MM.1S (cell line): Measurements from ENCODE around the gene SCN3B.

ENCODE experiments used
- DNase-seq: peaks from one replicate; pipeline ENCODE4 v3.0.0-alpha.2; 2015
- H2AFZ ChIP-seq: fragments of 300-600 bp; sonication (generic); 2 replicates; pipeline ENCODE4 v1.6.0; 2016; ENCODE audit warnings: antibody characterized with exemption, low read length
- H3F3A ChIP-seq: fragments of 300-600 bp; sonication (generic); 2 replicates; pipeline ENCODE4 v1.6.1; 2016; ENCODE audit warnings: mild to moderate bottlenecking, antibody characterized with exemption, low read length, moderate library complexity, mixed read lengths; ENCODE audit not compliant: insufficient read depth
- H3K27ac ChIP-seq: fragments of 300-600 bp; sonication (generic); 2 replicates; pipeline ENCODE4 v1.5.1; 2016; ENCODE audit warnings: mild to moderate bottlenecking, low read length
- H3K27me3 ChIP-seq: fragments of 300-600 bp; sonication (generic); replicated peaks from 2 replicates; pipeline ENCODE4 v1.6.0; 2016; ENCODE audit warnings: low read length; ENCODE audit not compliant: insufficient read depth
- H3K36me3 ChIP-seq: fragments of 300-600 bp; sonication (generic); replicated peaks from 2 replicates; pipeline ENCODE4 v1.6.1; 2016; ENCODE audit warnings: mild to moderate bottlenecking, low read length, mixed read lengths; ENCODE audit not compliant: insufficient read depth
- H3K4me1 ChIP-seq: fragments of 300-600 bp; sonication (generic); 2 replicates; pipeline ENCODE4 v1.6.1; 2016; ENCODE audit warnings: low read length, mixed read lengths
- H3K4me2 ChIP-seq: fragments of 300-600 bp; sonication (generic); 2 replicates; pipeline ENCODE4 v1.6.0; 2016; ENCODE audit warnings: low read depth, low read length
- H3K4me3 ChIP-seq: fragments of 300-600 bp; sonication (generic); 2 replicates; pipeline ENCODE4 v1.5.1; 2016; ENCODE audit warnings: low read length, mixed read lengths
- H3K79me2 ChIP-seq: fragments of 300-600 bp; sonication (generic); 2 replicates; pipeline ENCODE4 v1.6.1; 2016; ENCODE audit warnings: mixed run types, low read length, mixed read lengths
- H3K9ac ChIP-seq: fragments of 300-600 bp; sonication (generic); 2 replicates; pipeline ENCODE4 v1.6.1; 2016; ENCODE audit warnings: low read length, mixed read lengths
- H3K9me2 ChIP-seq: fragments of 300-600 bp; sonication (generic); replicated peaks from 2 replicates; pipeline ENCODE4 v1.6.1; 2016; ENCODE audit warnings: mild to moderate bottlenecking, low read length, mixed read lengths; ENCODE audit not compliant: insufficient read depth
- H3K9me3 ChIP-seq: fragments of 300-600 bp; sonication (generic); replicated peaks from 2 replicates; pipeline ENCODE4 v1.6.1; 2016; ENCODE audit warnings: mild to moderate bottlenecking, low read length, mixed read lengths; ENCODE audit not compliant: insufficient read depth
- H4K20me1 ChIP-seq: fragments of 300-600 bp; sonication (generic); 2 replicates; pipeline ENCODE4 v1.6.1; 2016; ENCODE audit warnings: mild to moderate bottlenecking, low read length, moderate library complexity, mixed read lengths; ENCODE audit not compliant: insufficient read depth
- EZH2 ChIP-seq: fragments of 300-600 bp; sonication (generic); optimal IDR thresholded peaks from 2 replicates; pipeline ENCODE3; 2017; ENCODE audit warnings: low read depth, mild to moderate bottlenecking, antibody characterized with exemption, low read length, mixed read lengths
- EZH2phosphoT487 ChIP-seq: fragments of 300-600 bp; sonication (generic); IDR thresholded peaks from 2 replicates; pipeline ENCODE4 v1.6.1; 2018; ENCODE audit warnings: antibody characterized with exemption, low read length
- TF ChIP-seq, protein P1 (sequence below): fragments of 300-600 bp; sonication (generic); IDR thresholded peaks from 2 replicates; pipeline ENCODE4 v1.5.1; 2016; ENCODE audit warnings: antibody characterized with exemption, low read length, mixed read lengths

The SCN3B gene

DNA sequence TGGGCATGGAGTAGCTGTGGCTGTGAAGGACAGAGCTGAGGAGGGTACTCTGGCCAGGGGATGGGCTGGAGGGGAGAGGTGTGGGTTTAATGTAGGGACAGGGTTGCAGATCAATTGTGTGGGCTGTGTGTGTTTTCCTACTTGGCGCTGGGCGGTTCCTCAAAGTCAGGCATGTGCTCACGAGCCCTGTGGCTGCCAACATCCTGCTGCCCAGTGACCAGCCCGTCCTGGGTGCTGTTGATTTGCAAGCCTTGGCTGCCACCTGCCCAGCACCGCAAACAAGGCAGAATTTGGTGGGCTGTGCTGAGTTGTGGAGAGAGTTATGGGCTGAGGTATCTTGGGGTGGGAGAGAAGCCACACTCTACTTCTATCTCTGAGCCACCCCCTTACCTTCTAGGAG, 69.2 kb downstream of the SCN3B start:
- Histone ChIP-seq H3K4me2 (no peak overlapping the region), H4K20me1 (no peaks in the 10 kb centered on the region), H3K27me3 (peaks cover 20% of the 10 kb centered on the region), H3F3A (no peaks in the 10 kb centered on the region), H3K4me3 (no peak overlapping the region), H3K9ac (no peak overlapping the region), H3K79me2 (no peaks in the 10 kb centered on the region), H2AFZ (no peak overlapping the region), H3K36me3 (no peaks in the 10 kb centered on the region), H3K9me2 (no peaks in the 10 kb centered on the region), H3K9me3 (no peaks in the 10 kb centered on the region), H3K4me1 (0 out of 2 replicates have a peak, but pooled peaks cover 3% of the 10 kb centered on the region), H3K27ac (no peak overlapping the region)
- DNase-seq, result no peak
- TF ChIP-seq EZH2phosphoT487 (no peak), EZH2 (no peak)
- TF ChIP-seq, protein P1, sequence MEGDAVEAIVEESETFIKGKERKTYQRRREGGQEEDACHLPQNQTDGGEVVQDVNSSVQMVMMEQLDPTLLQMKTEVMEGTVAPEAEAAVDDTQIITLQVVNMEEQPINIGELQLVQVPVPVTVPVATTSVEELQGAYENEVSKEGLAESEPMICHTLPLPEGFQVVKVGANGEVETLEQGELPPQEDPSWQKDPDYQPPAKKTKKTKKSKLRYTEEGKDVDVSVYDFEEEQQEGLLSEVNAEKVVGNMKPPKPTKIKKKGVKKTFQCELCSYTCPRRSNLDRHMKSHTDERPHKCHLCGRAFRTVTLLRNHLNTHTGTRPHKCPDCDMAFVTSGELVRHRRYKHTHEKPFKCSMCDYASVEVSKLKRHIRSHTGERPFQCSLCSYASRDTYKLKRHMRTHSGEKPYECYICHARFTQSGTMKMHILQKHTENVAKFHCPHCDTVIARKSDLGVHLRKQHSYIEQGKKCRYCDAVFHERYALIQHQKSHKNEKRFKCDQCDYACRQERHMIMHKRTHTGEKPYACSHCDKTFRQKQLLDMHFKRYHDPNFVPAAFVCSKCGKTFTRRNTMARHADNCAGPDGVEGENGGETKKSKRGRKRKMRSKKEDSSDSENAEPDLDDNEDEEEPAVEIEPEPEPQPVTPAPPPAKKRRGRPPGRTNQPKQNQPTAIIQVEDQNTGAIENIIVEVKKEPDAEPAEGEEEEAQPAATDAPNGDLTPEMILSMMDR, result no peak

DNA sequence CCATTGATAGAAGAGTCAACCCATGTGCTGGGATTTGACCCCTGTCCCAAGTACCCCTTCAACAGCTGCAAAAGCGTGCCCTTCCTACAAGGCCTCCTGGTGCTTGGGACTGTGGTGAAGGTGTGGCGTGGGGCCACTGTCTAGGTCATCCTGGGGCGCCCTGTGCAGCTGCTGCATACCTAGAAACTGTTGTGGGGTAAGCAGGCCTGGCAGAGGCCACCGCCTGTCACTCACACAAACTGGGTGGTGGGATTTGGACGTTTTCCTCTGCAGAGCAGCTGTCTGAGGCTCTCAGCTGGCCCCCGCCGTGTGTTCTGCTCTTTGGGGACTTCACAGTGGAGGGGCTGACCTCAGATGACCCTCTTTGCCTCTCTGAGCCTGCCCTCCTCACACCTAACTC, 69.7 kb downstream of the SCN3B start:
- Histone ChIP-seq H3K27me3 (peaks cover 23% of the 10 kb centered on the region), H3K4me3 (no peak overlapping the region), H3K9me2 (no peaks in the 10 kb centered on the region), H3K79me2 (no peaks in the 10 kb centered on the region), H3K27ac (no peak overlapping the region), H3K4me1 (0 out of 2 replicates have a peak, but pooled peaks cover 3% of the 10 kb centered on the region), H3K9ac (no peak overlapping the region), H3F3A (no peaks in the 10 kb centered on the region), H3K36me3 (no peaks in the 10 kb centered on the region), H4K20me1 (no peaks in the 10 kb centered on the region), H3K9me3 (no peaks in the 10 kb centered on the region), H2AFZ (no peak overlapping the region), H3K4me2 (no peak overlapping the region)
- no peak for DNase-seq
- TF ChIP-seq EZH2phosphoT487 (no peak), EZH2 (no peak)
- TF ChIP-seq, protein P1, result no peak

DNA sequence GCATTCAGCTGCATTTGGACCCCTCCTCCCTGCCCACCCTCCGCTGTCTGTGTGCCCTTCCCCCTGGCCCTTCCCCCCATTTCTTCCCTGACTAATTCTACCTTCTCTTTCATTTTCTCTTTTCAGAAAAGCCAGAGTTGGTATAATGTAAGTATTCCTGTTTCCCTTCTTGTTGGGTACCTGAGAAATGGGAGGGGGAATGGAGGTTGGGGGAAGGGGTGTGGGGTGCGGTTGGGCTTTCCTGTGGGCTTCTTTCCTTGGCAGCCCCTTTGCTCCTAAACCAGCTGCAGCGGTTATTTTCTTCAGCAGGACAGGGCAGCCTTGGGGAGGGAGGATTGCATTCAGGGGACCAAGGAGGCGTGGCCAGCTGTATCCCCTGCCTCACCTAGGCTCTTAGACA, 70.2 kb downstream of the SCN3B start:
- no peaks in the 10 kb centered on the region for H3K9me3 ChIP-seq
- peaks cover 28% of the 10 kb centered on the region for H3K27me3 ChIP-seq
- H3K9ac ChIP-seq, result no peak overlapping the region
- H3K9me2 ChIP-seq, result no peaks in the 10 kb centered on the region
- peak overlapping the region; percentile 41; the same call in 1 of the 2 replicates for H3K4me2 ChIP-seq
- H4K20me1 ChIP-seq, result no peaks in the 10 kb centered on the region
- no peak overlapping the region for H2AFZ ChIP-seq
- H3K4me3 ChIP-seq, result no peak overlapping the region
- no peaks in the 10 kb centered on the region for H3K36me3 ChIP-seq
- no peak for DNase-seq
- TF ChIP-seq, protein P1, result no peak
- no peak for TF ChIP-seq EZH2
- no peak for TF ChIP-seq EZH2phosphoT487
- no peak overlapping the region for H3K27ac ChIP-seq
- no peaks in the 10 kb centered on the region for H3K79me2 ChIP-seq
- 0 out of 2 replicates have a peak, but pooled peaks cover 3% of the 10 kb centered on the region for H3K4me1 ChIP-seq
- no peaks in the 10 kb centered on the region for H3F3A ChIP-seq
